ENCODE results near the gene BRI3.

GRCh38 chr7:98289333-98289875 lies 7.9 kb downstream of the BRI3 start:
- TF ChIP-seq CTCF (IDR thresholded peaks at IDR 0.05; ENCODE audit: insufficient read depth, low read length): no peak
- TF ChIP-seq POLR2AphosphoS5 (IDR thresholded peaks at IDR 0.05; ENCODE audit: low read depth): no peak
- TF ChIP-seq GABPA (IDR thresholded peaks at IDR 0.05; ENCODE audit: low read depth): no peak
- no peak for TF ChIP-seq REST (IDR thresholded peaks at IDR 0.05; ENCODE audit: insufficient replicate concordance, low read depth)
- TF ChIP-seq SPI1 (IDR thresholded peaks at IDR 0.05; ENCODE audit: borderline replicate concordance, low read depth): no peak

All from HL-60 (cell line).